ENCODE results near the gene ALAD. TPM values are rescaled to one million over a fixed set of nuclear protein-coding genes. Genes with fewer than 3 reads are reported as not detected.
"Not testable (repeated sequence)": the region's sequence is repeated elsewhere in the genome, so short reads cannot be mapped to it uniquely, and the experiment has no call there.

Gene ALAD
- total RNA-seq, 1 donor from 2014 or later, result 36.6 TPM

DNA sequence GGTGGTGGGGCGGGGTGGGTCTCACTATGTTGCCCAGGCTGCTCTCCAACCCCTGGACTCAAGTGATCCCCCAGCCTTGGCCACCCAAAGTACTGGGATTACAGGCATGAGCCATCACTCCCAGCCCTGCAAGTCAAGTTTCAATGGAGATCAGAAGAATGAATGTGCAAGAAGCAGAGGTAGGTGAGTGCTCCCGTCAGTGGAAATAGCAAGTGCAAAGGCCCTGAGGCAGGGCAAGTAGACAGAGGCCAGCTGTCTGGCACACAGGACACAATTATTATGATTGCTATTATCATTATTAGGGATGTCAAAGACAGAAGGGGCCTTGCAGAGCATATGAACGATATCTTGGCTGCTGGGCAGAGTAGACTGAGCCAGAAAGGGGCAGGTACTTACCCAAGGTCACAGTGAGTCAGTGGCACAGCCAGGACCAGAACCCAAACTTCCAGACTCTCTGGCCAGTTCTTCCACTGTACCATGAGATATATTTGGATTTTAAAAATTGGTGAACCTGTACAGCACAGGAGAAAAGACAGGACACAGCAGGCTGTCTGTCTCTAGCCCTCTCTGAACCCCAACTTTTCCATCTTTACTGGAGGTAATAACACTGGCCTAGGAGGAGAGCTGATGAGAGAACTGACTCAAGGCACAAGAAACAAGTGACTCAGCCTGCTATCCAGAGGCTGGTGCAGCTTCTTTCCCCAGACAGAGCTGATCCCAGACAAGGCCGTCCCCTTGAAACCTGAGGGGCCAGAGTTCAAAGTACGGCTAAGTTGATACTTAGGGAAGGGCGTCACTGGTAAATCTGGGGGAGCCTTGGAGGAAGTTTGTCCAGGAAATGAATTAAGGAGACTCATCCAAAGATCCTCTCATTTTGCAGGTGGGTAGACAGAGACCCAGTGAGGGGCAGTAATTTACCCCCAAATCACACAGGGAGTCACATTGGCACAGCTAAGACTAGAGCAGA lies 25.7 kb downstream of the ALAD start:
- intact Hi-C loops (cut with micrococcal nuclease), result loop anchor here (1.0 kb wide), 1 partner anchor 154 kb away; the partner anchor contains the start of genes FKBP15 and SLC31A1

DNA sequence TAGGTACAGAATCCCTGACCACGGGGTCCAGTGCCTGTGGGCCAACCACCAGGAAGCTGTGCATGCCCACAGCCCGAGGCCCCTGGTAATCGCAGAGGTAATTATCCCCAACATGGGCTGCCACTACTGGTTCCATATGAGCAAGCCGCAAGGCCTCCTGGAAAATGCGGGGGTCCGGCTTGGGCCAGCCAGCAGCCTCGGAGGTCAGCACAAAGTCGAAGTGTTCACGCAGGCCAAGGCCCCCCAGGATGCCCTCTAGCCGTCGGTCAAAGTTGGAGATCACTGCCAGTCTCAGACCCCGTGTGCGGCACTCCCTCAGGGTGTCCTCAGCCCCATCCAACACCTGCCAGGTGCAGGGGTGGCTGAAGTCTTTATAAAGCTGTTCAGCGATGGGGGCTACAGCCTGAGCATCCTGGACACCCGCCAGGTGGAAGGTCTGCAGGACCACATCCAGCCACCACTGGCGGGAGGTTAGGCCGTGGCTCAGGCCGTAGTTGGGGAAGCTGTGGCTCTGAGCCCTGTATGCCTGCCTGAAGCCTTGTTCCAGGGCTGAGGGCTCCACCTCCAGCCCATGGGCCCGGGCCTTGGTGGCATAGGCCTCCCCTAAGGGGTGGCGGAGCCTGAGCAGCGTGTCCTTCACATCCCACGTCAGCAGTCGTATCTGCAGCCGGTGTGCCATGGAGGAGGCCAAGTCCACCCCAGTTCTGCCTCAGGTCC lies 27.2 kb downstream of the ALAD start:
- intact Hi-C loops (cut with micrococcal nuclease), result no loop called here

DNA sequence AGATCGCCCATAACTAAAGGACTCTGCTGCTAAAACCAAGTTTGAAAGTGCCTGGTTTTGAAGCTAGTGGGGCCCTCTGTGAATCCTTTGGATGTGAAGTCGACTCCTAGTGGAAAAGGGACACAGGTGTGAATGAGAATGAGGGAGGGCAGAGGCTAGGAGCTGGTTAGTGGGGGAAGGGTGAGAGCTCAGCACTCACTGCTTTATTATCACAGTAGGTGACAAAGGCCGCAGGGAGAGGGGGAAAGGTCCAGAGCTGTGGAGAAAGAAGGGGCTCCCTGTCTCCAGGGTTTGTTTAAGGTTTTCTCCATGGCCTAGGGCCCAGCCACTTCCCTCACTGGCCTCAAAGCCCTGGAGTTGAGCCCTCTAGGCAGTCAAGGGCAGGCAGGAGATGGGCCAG lies 27.8 kb downstream of the ALAD start:
- intact Hi-C loops (cut with micrococcal nuclease), result no loop called here

DNA sequence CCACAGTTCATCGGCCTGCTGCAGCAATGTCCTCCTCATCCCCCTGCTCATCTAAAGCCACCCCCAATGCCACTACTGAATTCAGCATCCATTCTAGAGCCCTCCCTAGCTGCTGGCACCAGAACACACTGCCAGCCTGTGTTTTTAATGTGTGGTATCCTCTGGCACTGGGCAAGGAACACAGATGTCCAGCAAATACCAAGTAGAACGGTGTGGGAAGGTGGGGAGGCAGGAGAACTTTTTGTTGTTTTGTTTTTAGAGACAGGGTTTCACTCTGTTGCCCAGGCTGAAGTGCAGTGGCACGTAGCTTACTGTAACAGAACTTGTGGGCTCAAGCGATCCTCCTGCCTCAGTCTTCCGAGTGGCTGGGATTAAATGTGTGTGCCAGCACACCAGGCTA lies 29.0 kb downstream of the ALAD start:
- intact Hi-C loops (cut with micrococcal nuclease), result no loop called here

DNA sequence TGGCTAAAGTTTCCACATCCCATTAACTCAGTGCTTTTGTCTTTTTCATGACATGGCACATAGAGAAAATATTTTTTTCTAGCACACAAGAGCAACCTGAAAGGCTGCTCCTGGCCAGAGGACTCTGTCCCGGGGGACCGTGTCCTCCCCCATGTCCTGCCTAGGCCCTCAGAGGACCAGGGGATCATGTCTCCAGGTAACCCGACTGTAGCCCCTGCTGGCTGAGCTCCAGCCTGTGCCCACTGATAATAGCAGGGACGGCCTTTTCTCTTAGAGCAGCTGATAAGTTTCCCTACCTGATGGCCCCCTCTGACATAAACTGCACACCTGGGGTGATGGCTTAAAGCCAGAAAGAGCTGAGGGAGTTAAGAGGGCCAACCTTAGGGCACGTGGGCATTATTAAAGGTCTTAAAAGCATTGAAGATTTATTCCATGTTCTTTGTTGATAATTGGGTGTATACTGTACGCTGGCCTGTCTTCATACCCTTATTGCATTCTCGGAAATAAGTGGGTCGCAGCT lies 30.2 kb downstream of the ALAD start:
- intact Hi-C loops (cut with micrococcal nuclease), result no loop called here

DNA sequence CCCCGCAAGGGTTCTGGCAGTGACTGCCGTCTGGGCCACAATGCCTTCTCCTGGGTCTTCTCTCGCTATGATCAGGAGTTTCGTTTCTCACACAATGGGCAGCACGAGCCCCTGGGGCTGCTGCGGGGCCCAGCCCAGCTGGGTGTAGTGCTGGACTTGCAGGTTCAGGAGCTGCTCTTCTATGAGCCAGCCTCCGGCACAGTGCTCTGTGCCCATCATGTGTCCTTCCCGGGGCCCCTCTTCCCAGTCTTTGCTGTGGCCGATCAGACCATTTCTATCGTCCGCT lies 31.3 kb downstream of the ALAD start:
- intact Hi-C loops (cut with micrococcal nuclease), result no loop called here

DNA sequence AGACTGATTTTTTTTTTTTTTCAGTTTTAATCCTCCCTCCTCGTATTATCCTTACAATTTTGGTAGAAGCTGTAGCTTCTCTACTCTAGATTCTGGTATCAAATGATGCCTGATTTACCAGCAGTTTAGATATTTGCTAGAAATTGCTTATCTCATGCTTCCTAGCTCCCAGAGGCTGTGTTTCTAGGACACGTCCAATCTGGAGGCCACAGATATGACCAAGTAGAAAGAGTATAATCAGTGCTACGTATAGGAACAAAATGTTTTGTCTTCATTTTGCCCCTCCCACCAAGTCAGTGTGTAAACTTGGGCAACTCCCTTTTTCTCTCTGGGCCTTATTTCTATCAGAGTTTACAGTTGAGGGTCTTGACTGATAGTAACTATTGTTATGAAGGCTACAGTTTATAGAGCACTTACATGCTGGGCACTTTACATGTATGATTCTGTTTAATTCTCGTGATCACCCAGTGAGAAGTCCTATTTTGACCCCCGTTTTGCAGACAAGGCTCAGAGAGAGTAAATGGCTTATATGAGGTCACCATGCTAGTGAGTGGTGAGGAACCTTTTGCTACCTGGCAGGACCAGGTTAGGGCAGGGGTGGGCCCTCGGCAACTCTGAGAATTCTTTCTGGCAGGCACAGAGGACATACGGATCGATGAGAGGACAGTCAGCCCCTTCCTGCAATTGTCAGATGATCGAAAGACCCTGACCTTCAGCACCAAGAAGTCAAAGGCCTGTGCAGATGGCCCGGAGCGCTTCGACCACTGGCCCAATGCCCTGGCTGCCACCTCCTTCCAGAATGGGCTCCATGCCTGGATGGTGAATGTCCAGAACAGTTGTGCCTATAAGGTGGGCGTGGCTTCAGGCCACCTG lies 31.9 kb downstream of the ALAD start:
- intact Hi-C loops (cut with micrococcal nuclease), result no loop called here

DNA sequence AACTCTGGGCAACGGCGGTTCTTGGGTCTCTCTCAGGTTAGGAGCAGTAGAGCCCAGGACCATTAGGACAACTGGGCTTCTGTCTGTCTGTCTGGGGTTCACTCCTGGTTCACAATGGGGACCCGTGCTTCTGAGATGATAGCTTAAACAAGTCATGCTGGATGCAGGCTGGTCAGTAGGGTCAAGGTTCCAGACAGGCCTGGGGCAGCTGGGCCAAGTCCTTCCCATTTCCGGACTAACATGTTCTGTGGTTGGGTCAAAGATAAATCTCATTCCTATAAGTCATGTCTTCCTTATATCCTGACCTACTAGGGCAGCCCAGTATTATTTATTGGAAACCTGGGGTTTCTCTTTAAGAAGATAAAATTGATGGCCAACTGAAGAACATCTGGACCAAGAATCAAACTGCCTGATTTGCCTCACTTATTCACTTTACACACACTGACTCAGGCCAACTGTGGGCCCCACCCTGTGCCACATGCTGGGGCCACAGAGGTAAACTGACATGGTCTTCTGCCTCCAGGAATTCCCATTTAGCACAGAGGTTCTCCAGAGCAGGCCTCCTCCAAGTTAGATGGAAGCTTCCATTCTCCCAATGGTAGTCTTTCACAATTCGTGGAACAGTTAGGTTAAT lies 32.6 kb downstream of the ALAD start:
- intact Hi-C loops (cut with micrococcal nuclease), result no loop called here

DNA sequence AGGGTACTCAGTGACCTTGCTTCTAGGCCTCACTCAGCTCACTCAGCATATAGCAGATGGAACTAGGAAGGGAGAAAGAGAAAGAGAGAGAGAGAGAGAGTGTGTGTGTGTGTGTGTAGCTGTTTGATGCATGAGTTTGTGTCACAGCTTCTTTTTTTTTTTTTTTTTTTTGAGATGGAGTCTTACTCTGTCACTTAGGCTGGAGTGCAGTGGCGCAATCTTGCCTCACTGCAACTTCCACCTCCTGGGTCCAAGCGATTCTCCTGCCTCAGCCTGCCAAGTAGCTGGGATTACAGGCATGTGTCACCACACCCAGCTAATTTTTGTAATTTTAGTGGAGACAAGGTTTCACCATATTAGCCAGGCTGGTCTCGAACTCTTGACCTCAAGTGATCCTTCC lies 35.4 kb downstream of the ALAD start:
- intact Hi-C loops (cut with micrococcal nuclease), result not testable (repeated sequence)

DNA sequence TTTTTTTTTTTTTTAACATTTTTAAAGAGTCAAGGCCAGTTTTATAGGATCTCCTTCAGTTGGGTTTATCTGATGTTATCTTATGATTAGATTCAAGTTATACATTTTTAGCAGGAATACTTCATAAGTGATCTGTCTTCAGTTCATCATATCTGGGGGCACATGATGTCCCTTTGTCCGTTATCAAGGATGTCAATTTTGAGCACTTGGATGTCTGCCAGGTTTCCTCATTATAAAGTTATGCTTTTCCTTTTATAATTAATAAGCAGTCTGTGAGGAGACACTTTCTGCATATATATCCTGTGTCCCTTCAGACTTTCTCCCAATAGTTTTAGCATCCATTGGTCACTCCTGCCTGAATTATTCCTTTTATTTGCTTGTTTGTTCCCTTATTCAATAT lies 36.1 kb downstream of the ALAD start:
- intact Hi-C loops (cut with micrococcal nuclease), result no loop called here

DNA sequence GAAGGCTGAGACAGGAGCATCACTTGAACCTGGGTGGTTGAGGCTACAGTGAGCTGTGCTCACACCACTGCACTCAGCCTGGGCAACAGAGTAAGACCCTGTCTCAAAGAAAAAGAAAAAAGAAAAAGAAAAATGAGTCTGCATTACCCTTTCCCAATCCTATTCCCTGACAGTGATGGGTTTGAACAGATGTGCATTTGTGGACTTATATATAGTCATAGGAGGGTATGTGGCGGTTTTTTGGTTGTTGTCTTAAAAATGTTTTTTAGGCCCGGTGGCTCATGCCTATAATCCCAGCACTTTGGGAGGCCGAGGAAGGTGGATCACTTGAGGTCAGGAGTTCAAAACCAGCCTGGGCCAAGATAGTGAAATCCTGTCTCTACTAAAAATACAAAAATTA lies 37.7 kb downstream of the ALAD start:
- intact Hi-C loops (cut with micrococcal nuclease), result no loop called here

DNA sequence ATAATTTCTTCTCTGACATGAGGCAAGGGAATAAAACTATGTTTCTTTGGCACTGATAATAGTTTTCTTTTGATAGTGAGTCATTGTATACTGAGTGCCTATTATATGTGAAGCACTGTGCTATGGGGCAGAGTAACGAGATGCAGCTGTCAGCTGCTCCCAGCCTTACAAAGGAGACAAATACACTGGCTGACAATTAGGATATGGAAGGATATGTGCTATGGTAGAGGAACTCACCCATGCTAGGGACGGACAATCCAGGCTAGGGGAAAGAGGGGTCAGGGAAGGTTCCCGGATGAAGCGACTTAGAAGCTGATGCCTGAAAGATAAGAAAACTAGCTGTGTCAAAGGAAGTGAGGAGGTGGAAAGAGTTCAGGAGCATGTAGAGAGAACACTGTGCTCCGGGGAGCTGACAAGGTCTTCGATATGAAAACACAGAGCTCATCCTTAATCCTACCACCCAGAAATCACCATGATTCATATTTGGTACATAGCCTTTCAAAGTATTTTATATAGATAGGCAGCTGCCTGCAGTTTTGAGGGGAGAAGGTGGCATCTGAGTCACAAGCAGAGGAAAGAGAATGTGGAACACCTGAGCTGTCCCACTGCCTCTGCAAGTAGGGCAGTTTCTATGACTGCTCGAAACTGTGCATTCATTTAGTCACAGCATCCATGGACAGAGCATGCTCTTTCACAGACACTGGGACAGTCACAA lies 39.6 kb downstream of the ALAD start:
- intact Hi-C loops (cut with micrococcal nuclease), result no loop called here

DNA sequence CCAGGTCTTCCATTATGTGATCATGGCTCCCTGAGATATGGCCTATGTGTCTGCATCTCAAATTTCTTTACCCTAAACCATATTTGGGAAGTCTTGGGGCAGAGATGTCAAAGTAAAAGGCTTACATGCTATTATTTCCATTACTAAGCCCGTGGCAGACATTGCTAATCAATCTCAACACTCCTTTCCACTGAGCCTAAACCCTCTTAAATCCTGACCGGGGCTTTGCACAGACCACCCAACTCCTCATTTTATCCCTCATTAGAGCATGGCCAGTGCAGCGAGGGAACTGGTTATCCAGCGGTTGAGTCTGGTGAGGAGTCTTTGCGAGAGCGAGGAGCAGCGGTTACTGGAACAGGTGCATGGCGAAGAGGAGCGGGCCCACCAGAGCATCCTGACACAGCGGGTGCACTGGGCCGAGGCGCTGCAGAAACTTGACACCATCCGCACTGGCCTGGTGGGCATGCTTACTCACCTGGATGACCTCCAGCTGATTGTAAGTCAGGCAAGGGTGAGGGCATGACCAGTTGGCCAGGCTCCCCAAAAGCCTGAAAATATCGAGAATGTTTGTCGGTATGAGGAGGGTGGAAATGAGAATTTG lies 40.7 kb downstream of the ALAD start:
- intact Hi-C loops (cut with micrococcal nuclease), result no loop called here

DNA sequence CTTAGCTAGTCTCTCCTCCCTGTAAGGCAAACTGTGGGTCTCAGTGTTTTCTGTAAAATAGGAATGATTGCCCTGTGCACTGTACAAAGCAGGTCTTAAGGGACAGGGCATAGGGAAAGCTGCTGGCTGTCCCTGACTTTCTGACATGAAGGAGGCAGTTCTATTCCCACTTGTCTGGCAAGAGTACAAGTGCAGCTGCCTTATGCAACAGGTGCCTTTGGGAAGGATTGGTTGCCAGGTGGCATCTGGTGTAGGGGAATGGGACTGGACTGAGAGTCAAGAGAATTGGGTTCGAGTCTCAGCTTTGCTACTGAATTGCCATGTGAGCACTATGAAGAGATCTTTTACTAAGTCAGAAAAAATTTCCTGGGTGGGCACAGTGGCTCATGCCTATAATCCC lies 41.7 kb downstream of the ALAD start:
- intact Hi-C loops (cut with micrococcal nuclease), result no loop called here

DNA sequence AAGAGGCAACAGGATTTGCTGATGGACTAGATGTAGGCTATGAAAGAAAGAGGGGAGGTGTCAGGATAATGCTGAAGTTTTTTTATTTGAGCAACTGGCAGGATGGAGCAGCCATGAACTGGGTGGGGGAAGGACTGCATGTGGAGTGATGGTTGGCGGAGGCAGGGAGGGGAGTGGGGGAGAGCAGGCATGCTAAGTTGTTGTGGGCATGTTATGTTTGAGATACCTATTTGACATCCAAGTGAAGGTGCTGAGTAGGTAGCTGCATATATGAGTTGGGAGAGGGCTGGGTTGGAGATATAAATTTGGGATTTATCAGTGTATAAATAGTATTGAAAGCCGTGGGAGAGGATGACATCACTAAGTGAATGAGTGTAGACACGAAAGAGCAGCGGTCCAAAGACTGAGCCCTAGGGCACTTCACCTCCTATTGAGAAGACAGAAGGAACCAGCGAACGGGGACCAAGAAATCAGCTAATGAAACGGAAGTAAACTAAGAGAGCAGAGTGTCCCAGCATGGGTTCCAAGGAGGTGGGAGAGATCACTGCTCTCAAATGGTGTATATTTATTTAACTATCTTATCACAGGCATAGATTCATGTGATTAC lies 44.3 kb downstream of the ALAD start:
- intact Hi-C loops (cut with micrococcal nuclease), result no loop called here

DNA sequence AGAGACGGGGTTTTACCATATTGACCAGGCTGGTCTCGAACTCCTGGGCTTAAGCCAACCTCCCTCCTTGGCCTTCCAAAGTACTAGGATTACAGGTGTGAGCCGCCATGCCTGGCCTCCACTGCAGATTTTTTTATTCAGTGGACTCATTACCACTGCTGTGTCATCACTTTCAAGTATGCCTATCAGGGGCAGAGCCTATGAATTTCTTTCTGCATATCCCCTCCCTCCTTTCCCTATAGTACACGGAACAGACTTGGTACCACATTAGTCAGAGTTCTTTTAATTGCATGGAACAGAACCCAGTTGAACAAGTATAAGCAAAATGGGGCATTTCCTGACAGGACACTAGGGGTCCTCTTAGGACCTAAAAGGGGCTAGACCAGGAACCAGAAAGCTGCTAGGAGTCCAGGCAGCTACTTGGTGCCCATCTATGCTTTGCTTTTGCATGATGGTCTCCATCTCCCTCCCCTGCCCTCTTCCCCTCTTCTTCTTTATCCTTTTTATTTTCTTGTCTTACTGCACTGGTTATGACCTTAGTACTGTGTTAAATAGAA lies 46.0 kb downstream of the ALAD start:
- intact Hi-C loops (cut with micrococcal nuclease), result no loop called here

DNA sequence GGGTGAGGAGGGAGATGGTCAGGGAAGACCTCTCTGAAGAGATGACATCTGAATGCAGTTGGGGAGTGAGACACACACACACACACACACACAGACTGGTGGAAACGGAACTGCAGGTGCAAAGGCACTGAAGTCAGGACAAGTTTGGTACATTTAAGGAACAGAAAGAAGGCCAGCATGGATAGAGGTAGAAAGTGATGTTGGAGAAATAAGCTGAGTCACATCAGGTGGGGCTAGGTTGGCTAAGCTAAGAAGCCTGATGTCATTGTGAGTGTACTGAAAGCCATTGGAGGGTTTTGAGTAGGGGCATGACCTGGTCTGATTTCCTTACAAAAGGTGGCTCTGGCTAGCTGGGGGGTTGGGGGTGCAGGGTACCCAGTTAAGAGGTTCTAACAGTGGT lies 48.7 kb downstream of the ALAD start:
- intact Hi-C loops (cut with micrococcal nuclease), result no loop called here

DNA sequence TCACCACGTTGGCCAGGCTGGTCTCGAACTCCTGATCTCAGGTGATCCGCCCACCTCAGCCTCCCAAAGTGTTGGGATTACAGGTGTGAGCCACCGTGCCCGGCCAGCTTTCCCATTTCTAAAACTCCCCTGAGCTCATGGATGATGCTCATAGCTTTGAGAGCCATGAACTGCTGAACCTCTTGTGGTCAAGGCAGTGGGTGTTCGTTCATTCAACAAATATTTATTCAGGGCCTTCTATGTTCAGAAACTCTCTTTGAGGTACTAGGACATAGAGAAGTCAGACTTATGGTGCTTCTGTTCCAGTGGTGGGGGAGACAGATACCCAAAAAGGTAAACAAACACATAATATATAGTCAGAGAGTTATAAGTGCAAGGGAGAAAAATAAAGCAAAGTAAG lies 49.1 kb downstream of the ALAD start:
- intact Hi-C loops (cut with micrococcal nuclease), result no loop called here

DNA sequence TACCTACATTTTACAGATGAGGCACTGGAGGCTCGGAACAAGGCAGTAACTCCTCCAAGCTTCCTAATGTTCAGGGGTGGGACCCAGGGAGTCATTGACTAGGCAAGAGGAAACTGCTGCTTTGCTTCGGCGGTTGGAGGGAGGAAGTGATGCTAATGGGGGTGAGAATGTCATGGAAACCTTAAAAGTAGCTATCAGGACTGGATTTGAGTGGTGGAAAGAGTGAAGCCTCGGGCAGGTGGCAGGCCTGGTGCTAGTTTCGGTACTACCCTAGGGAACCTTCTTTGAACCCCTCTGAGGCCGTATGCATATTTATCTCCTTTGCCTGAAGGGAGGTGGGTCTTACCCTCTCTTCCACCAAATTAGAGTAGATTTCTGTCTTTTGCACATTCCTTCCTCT lies 50.1 kb downstream of the ALAD start:
- intact Hi-C loops (cut with micrococcal nuclease), result loop anchor here (1.0 to 2.0 kb wide), 4 partner anchors 50 to 130 kb away; partner anchors contain the start of genes ALAD, C9orf43, CDC26 and FKBP15

Data from T-helper 2 cell treated with Interferon-gamma antibody and Interleukin-4, amounts not matched to agents 100 ng/mL and 5 ng/mL, for 36 hours (primary cell).